ENCODE measurements around the gene ATF6B.

Gene ATF6B

DNA sequence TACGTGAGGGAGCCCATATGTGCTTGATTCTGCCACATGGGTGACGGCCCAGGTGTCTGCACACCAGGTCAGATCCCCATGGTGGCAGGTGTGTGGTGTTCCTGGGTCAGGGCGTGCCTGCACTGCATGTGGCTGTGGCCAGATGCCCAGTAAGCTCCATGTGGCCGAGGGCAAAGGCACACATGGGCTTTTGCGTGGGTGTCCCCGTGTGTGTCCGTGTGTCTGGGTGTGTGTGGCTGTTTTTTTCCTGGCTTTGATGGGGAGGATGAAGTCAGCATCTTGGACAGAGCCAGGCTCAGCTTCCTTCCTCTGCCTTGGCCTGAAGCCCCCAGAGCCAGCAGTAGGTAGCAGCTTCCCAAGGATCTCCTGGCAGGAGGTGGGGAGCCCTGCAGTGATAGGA lies 17.4 kb downstream of the ATF6B start:
- no peak overlapping the region for H3K14ac ChIP-seq (ENCODE audit: low read length)
- H3K27ac ChIP-seq (ENCODE audit: low read depth, low read length) = no peak overlapping the region
- peaks cover 4 to 7% of the 10 kb centered on the region in 2 experiments for H3K4me1 ChIP-seq (ENCODE audit: control insufficient read depth in 1 of 2, insufficient read depth in 2 of 2, low read length in 2 of 2)
- H3K18ac ChIP-seq (ENCODE audit: low read length) = no peak overlapping the region
- no peak overlapping the region for H4K91ac ChIP-seq (ENCODE audit: low read depth, low read length)
- DNase-seq = no peak
- H3K4ac ChIP-seq (ENCODE audit: low read depth, low read length) = no peak overlapping the region
- H3K79me1 ChIP-seq (ENCODE audit: low read length) = no peaks in the 10 kb centered on the region
- H3K9me3 ChIP-seq (ENCODE audit: insufficient read depth, low read depth, low read length) = peaks cover 2% of the 10 kb centered on the region
- no peak overlapping the region for H2BK5ac ChIP-seq (ENCODE audit: low read depth, low read length, poor library complexity)
- WGBS (ENCODE audit: extremely low coverage, insufficient coverage, insufficient read length) = no CpG with 5 or more reads among the region's 7 CpGs
- no peaks in the 10 kb centered on the region for H3K27me3 ChIP-seq (ENCODE audit: insufficient read depth, low read length)
- H4K8ac ChIP-seq (ENCODE audit: low read depth, low read length) = no peak overlapping the region
- no peak overlapping the region for H3K4me3 ChIP-seq (ENCODE audit: low read depth, low read length)
- H4K12ac ChIP-seq (ENCODE audit: low read depth, low read length) = no peak overlapping the region
- no peak overlapping the region for H2AK5ac ChIP-seq (ENCODE audit: low read length)
- no peak overlapping the region for H2BK120ac ChIP-seq (ENCODE audit: insufficient read depth, low read length, poor library complexity)
- H3K36me3 ChIP-seq (ENCODE audit: control insufficient read depth in 1 of 2, insufficient read depth in 2 of 2, low read length in 2 of 2) = peaks cover 8 to 9% of the 10 kb centered on the region in 2 experiments
- H3K23ac ChIP-seq (ENCODE audit: low read length) = no peak overlapping the region
- no peak overlapping the region for H3K9ac ChIP-seq (ENCODE audit: low read length)
- no peak overlapping the region for H3K4me2 ChIP-seq (ENCODE audit: low read length)
- no peak overlapping the region for H2AFZ ChIP-seq (ENCODE audit: insufficient read depth, low read length, poor library complexity)
- no peak overlapping the region for H2BK12ac ChIP-seq (ENCODE audit: low read length)
- H3K79me2 ChIP-seq (ENCODE audit: control insufficient read depth, insufficient read depth, low read length, poor library complexity) = no peaks in the 10 kb centered on the region

DNA sequence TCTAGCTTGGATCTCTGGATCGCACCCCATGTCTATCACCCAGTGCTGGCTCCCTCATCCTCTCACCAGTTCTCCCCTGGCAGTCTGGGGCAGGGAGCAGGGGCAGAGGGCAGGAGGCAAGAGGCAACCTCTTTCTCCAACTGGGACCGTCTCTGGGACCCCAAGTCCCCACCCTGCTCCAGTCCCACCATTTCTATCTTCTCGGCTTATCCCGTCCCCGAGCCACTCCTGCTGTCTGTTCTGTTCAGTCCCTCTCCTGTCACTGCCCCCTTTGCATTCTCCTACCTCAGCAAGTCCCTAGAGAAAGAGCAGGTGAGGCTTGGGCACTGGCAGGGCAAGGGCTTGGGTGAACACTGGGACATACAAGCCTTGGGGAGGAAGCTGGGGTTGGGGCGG lies 18.3 kb downstream of the ATF6B start:
- Histone ChIP-seq H3K27ac (ENCODE audit: low read depth, low read length) (no peak overlapping the region), H2BK12ac (ENCODE audit: low read length) (no peak overlapping the region), H3K36me3 (ENCODE audit: control insufficient read depth in 1 of 2, insufficient read depth in 2 of 2, low read length in 2 of 2) (peaks cover 4% of the 10 kb centered on the region in 2 experiments), H3K79me2 (ENCODE audit: control insufficient read depth, insufficient read depth, low read length, poor library complexity) (no peaks in the 10 kb centered on the region), H2BK5ac (ENCODE audit: low read depth, low read length, poor library complexity) (no peak overlapping the region), H3K27me3 (ENCODE audit: insufficient read depth, low read length) (no peaks in the 10 kb centered on the region), H3K9ac (ENCODE audit: low read length) (no peak overlapping the region), H3K4me1 (ENCODE audit: control insufficient read depth in 1 of 2, insufficient read depth in 2 of 2, low read length in 2 of 2) (peaks cover 4 to 5% of the 10 kb centered on the region in 2 experiments), H3K4me3 (ENCODE audit: low read depth, low read length) (no peak overlapping the region), H3K23ac (ENCODE audit: low read length) (no peak overlapping the region), H3K18ac (ENCODE audit: low read length) (no peak overlapping the region), H3K4ac (ENCODE audit: low read depth, low read length) (no peak overlapping the region), H3K79me1 (ENCODE audit: low read length) (no peaks in the 10 kb centered on the region), H3K4me2 (ENCODE audit: low read length) (no peak overlapping the region), H2BK120ac (ENCODE audit: insufficient read depth, low read length, poor library complexity) (no peak overlapping the region), H4K91ac (ENCODE audit: low read depth, low read length) (no peak overlapping the region), H2AFZ (ENCODE audit: insufficient read depth, low read length, poor library complexity) (no peak overlapping the region), H3K9me3 (ENCODE audit: insufficient read depth, low read depth, low read length) (peaks cover 2% of the 10 kb centered on the region), H3K14ac (ENCODE audit: low read length) (no peak overlapping the region), H2AK5ac (ENCODE audit: low read length) (no peak overlapping the region), H4K8ac (ENCODE audit: low read depth, low read length) (no peak overlapping the region), H4K12ac (ENCODE audit: low read depth, low read length) (no peak overlapping the region)
- no CpG with 5 or more reads among the region's 6 CpGs for WGBS (ENCODE audit: extremely low coverage, insufficient coverage, insufficient read length)
- DNase-seq = no peak

- H3K14ac ChIP-seq (ENCODE audit: low read length) = no peak within 1 kb of the TSS
- no peak within 1 kb of the TSS for H3K4me2 ChIP-seq (ENCODE audit: low read length)
- H3K4ac ChIP-seq (ENCODE audit: low read depth, low read length) = no peak within 1 kb of the TSS
- no peak within 1 kb of the TSS for H4K8ac ChIP-seq (ENCODE audit: low read depth, low read length)
- peak within 1 kb of the TSS; percentile 47 for H3K23ac ChIP-seq (ENCODE audit: low read length)
- no peaks in the 10 kb centered on the region for H3K27me3 ChIP-seq (ENCODE audit: insufficient read depth, low read length)
- peaks cover 2 to 3% of the 10 kb centered on the region in 2 experiments for H3K36me3 ChIP-seq (ENCODE audit: control insufficient read depth in 1 of 2, insufficient read depth in 2 of 2, low read length in 2 of 2)
- H2AK5ac ChIP-seq (ENCODE audit: low read length) = no peak within 1 kb of the TSS
- WGBS (ENCODE audit: extremely low coverage, insufficient coverage, insufficient read length) = no CpG with 5 or more reads among the region's 12 CpGs
- no peak within 1 kb of the TSS for H2BK12ac ChIP-seq (ENCODE audit: low read length)
- no peak within 1 kb of the TSS for H4K12ac ChIP-seq (ENCODE audit: low read depth, low read length)
- peaks cover 3 to 4% of the 10 kb centered on the region in 2 experiments for H3K4me1 ChIP-seq (ENCODE audit: control insufficient read depth in 1 of 2, insufficient read depth in 2 of 2, low read length in 2 of 2)
- no peak within 1 kb of the TSS for H3K9ac ChIP-seq (ENCODE audit: low read length)
- H3K79me1 ChIP-seq (ENCODE audit: low read length) = no peaks in the 10 kb centered on the region
- H3K9me3 ChIP-seq (ENCODE audit: insufficient read depth, low read depth, low read length) = peaks cover 2% of the 10 kb centered on the region
- no peak within 1 kb of the TSS for H2BK5ac ChIP-seq (ENCODE audit: low read depth, low read length, poor library complexity)
- H3K18ac ChIP-seq (ENCODE audit: low read length) = no peak within 1 kb of the TSS
- no peak for DNase-seq
- no peak within 1 kb of the TSS for H2BK120ac ChIP-seq (ENCODE audit: insufficient read depth, low read length, poor library complexity)
- H2AFZ ChIP-seq (ENCODE audit: insufficient read depth, low read length, poor library complexity) = no peak within 1 kb of the TSS
- H3K79me2 ChIP-seq (ENCODE audit: control insufficient read depth, insufficient read depth, low read length, poor library complexity) = no peaks in the 10 kb centered on the region
- H3K4me3 ChIP-seq (ENCODE audit: low read depth, low read length) = no peak within 1 kb of the TSS
- no peak within 1 kb of the TSS for H4K91ac ChIP-seq (ENCODE audit: low read depth, low read length)
- no peak within 1 kb of the TSS for H3K27ac ChIP-seq (ENCODE audit: low read depth, low read length)
Measured at GRCh38 chr6:32109114-32109764, 18.8 kb downstream of the ATF6B start, which contains the start of gene TNXB. TSS of gene TNXB (minus strand) at chr6:32109338. CDS start at chr6:32098198, 11,140 bp downstream.

DNA sequence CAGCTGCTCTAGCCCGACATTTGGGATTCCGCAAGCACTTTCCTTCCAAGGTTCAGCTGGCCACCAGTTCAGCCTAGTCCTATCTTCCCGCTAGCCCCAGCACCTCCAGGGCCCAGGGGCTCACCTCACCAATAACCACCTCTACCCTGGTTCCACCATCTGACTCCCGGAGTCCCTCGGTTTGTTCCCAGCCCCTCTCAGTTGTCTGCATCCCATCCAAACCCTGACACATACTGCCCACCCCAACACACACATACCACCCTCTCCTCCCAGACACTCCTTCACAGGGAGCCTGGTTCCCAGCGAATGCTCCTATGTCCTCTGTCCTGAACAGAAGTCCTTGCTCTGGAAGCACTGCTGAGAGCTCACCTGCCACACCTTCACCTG lies 19.3 kb downstream of the ATF6B start:
- peaks cover 2% of the 10 kb centered on the region for H3K9me3 ChIP-seq (ENCODE audit: insufficient read depth, low read depth, low read length)
- H3K4me2 ChIP-seq (ENCODE audit: low read length) = no peak overlapping the region
- no peak overlapping the region for H4K8ac ChIP-seq (ENCODE audit: low read depth, low read length)
- no peaks in the 10 kb centered on the region for H3K79me2 ChIP-seq (ENCODE audit: control insufficient read depth, insufficient read depth, low read length, poor library complexity)
- no peaks in the 10 kb centered on the region for H3K79me1 ChIP-seq (ENCODE audit: low read length)
- no peak overlapping the region for H4K12ac ChIP-seq (ENCODE audit: low read depth, low read length)
- H3K4me3 ChIP-seq (ENCODE audit: low read depth, low read length) = no peak overlapping the region
- peak overlapping the region; percentile 47 for H3K23ac ChIP-seq (ENCODE audit: low read length)
- no peak overlapping the region for H3K9ac ChIP-seq (ENCODE audit: low read length)
- no peaks in the 10 kb centered on the region for H3K27me3 ChIP-seq (ENCODE audit: insufficient read depth, low read length)
- no peak overlapping the region for H4K91ac ChIP-seq (ENCODE audit: low read depth, low read length)
- H3K27ac ChIP-seq (ENCODE audit: low read depth, low read length) = no peak overlapping the region
- H3K4me1 ChIP-seq (ENCODE audit: control insufficient read depth in 1 of 2, insufficient read depth in 2 of 2, low read length in 2 of 2) = no peaks in the 10 kb centered on the region
- H3K14ac ChIP-seq (ENCODE audit: low read length) = no peak overlapping the region
- H3K18ac ChIP-seq (ENCODE audit: low read length) = no peak overlapping the region
- no peak overlapping the region for H2AK5ac ChIP-seq (ENCODE audit: low read length)
- no peak overlapping the region for H2AFZ ChIP-seq (ENCODE audit: insufficient read depth, low read length, poor library complexity)
- no peak overlapping the region for H3K4ac ChIP-seq (ENCODE audit: low read depth, low read length)
- peaks cover 2 to 3% of the 10 kb centered on the region in 2 experiments for H3K36me3 ChIP-seq (ENCODE audit: control insufficient read depth in 1 of 2, insufficient read depth in 2 of 2, low read length in 2 of 2)
- H2BK120ac ChIP-seq (ENCODE audit: insufficient read depth, low read length, poor library complexity) = no peak overlapping the region
- no peak overlapping the region for H2BK12ac ChIP-seq (ENCODE audit: low read length)
- no CpG with 5 or more reads among the region's 6 CpGs for WGBS (ENCODE audit: extremely low coverage, insufficient coverage, insufficient read length)
- H2BK5ac ChIP-seq (ENCODE audit: low read depth, low read length, poor library complexity) = no peak overlapping the region
- DNase-seq = no peak
